GM18526 (cell line): Measurements from ENCODE around the gene SEL1L.

ENCODE experiments used
- POLR2A ChIP-seq: IDR thresholded peaks from 3 replicates; pipeline ENCODE4 v1.6.1; 2011; ENCODE audit not compliant: insufficient read length; ENCODE audit errors: extremely low read depth

Gene SEL1L

DNA sequence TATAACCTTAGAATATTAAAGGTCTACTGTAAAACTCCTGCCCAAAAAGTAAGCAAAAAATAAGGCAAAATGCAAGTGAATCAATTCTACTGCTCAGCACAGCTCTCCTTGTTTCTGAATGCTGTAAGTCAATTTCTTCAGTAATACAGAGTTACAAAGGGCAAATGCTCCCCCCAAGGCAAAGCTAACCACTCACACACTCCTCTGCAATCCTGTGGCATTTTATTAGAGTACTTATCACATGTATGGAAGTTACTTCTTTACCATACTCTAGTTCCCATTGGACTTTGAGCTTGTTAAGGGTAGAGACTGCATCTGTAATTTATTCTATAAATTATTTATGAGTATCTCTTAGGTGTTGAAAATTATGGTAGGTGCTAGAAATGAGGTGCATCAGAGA, 27.2 kb downstream of the SEL1L start:
- TF ChIP-seq POLR2A: no peak

DNA sequence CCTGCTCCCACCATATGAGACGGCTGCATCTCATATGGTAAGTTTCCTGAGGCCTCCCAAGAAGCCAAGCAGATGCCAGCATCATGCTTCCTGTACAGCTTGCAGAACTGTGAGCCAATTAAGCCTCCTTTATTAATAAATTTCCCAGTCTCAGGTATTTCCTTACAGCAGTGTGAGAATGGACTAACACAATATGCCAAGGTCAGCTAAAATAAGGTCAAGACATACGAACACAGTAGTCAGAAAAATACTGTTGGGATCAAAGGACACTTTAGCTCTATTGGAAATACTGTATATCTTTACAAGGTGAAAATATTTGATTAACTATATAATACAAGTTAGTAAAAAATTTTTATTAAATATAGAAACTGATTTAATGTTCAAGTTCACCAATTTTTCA, 28.8 kb downstream of the SEL1L start:
- TF ChIP-seq POLR2A: no peak

DNA sequence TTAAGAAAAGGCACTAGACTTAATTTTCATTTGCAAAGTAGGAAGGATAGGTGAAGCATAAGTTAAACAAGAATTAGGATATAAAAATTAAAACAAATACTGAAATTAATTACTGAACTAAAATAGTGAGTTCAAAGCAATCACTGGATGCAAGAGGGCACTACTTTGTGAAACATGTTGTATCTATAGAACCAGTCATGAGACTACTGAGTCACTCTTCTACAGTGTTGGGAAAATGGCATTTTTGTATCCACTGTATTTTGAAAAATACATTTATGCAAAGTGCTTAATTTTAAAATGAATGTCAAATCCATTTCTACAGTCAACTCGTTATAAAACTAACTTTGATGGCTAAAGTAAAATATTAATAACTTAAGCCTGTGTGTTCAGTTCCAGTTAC, 47.9 kb downstream of the SEL1L start:
- no peak for TF ChIP-seq POLR2A

DNA sequence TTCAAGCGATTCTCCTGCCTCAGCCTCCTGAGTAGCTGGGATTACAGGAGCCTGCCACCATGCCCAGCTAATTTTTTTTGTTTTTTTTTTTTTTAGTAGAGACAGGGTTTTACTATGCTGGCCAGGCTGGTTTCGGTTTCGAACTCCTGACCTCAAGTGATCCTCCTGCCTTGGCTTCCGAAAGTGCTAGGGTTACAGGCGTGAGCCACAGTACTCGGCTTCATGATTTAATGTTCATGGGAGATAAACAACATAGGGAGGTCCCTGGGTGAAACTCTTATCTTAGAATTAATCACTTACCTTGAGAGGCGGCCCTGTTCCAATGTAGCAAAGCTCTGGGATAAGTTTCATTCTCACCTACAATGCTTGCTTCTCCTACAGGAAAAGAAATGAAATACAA, 48.3 kb downstream of the SEL1L start:
- TF ChIP-seq POLR2A: no peak

DNA sequence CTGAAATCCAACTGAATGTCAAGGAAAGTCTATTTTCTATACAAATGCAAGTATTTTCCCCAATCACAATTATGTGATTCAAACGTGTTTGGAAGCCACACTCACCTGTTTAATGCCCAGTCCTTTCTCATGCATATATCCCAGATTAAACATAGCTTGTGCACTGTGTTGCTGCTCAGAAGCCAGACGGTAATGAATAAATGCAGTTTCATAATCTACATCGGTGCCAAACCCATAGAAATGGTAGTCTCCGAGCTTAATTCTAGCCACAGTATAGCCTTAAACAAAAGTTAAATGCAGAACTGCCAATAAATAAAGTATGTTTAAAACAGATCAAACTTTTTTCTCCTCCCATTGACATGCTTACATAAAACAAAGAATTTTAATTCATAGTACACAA, 49.5 kb downstream of the SEL1L start:
- no peak for TF ChIP-seq POLR2A

DNA sequence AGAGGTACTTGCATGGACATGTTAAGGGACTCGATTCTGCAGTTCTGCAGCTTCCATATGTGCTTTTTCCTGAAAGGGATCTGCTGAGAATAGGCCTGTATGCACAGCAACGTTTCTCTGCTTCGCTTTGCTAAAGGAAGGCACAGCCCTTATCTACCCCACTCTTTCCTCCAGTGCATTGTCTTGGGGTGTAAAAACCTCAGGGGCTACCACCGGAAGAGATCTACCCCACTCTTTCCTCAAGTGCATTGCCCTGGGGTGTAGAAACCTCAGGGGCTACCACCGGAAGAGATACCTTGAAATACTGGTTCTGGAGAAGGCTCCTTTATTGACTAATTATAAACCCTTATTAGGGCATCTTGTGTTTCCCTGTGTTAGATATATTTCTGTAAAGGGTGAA, 52.9 kb downstream of the SEL1L start:
- TF ChIP-seq POLR2A: no peak

DNA sequence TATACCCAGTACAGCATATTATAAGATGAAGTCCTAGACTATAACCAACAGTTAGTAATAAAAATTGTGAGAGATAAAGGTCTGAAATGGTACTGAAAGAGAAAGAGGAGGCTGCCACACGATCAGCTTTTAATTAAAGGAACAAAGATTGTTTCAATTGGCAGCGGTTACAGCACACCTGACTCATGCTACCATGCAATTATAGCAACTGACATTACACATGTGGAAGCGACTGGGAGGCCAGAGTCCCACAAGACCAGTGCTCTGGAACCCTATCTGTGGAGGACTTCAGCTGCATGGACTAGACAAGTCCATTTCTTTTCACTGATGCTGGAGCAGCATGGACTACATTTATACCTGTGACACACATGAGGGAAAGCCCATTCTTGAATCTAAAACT, 55.2 kb downstream of the SEL1L start:
- no peak for TF ChIP-seq POLR2A

DNA sequence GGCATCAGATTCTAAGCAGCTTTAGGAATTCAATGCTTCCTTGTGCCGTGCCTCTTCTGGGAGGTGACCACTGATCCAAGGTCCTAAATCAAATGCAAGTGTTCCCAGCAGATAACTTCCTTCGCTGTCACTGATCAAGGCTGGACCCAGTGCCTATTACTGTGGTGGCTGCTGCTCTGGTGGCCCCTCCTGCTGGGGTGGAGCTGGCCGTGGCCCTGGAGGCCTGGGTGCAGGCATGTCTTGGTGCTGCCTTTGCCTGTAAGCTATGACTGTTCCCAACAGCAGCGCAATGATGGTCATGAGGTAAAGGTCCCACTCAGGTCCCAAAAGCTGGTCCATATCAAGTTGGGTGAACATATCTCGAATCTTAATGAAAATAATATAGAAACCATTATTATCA, 56.8 kb downstream of the SEL1L start:
- TF ChIP-seq POLR2A: no peak

DNA sequence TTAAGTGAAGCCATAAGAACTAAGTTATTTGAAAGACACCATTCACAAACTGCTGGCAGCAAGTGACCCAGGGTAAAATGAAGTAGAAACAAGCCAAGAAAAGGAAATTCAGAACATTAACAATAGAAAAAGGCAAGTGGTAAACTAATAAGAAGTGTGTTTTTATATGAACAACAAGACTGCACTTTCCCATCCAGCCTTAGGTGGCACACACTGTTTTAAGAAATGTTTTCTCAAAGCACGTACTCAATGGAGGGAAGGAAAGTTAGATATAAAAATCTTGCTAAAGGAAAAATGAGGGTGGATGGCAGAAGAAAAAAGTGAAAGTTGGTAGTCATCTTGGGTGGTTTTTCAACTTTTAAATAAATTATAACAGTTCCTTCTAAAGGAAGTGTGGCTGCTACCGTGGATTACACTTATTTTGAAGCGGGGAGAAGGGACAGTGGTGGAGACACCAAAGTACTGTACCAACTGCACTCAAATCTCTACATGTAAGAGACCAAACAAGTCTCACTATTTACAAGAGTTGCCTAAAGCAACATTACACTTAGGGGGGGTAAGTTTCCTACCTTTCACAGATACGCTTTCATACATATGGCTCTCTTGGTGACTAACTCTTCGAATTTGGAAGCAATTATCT, 58.8 kb downstream of the SEL1L start:
- no peak for TF ChIP-seq POLR2A

DNA sequence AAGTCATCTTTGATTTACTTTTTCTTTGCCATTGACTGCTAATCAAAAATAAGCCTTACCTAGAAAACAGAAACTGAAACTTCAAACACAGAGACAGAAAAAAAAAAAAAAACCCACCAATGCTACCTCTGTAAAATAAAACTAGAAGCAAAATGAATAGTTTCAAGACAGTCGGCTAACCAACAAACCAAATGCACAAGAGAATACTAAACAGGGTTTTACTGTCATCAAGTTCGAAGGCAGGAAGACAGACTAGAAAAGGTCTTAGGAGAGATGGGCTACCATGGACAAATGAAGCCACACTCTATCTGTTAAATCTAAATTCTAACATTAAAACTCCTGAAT, 59.5 kb downstream of the SEL1L start:
- TF ChIP-seq POLR2A: no peak

DNA sequence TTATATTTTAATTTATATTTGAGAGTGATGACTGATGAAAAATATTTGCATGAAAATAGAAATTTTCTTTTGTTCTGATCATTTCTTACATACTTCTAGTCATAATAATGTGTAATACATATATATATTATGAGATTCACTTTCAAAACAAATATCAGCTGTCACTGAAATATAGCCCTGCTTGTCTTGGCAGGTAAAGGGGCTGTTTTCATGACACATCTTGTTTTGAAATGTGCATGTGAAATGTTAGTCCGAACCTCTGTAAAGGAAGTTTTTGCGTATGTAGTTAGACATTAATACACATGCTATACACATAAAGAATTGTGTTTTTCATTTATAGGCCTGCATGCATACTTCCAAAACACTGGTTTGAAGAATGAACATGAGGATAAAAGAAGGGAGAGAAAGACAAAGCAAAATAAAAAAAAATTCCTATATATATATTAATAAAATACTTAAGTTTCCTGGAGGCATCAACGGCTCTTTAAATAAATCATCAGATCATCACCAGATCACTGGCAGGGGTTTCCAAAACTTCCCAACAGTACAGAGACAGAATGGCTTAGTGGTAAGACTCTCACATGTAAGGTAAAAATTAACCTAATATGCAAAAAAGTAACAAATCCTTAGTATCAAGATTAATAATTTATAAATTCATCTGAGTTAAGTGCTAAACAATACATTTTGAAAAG, 60.1 kb downstream of the SEL1L start:
- TF ChIP-seq POLR2A: no peak

DNA sequence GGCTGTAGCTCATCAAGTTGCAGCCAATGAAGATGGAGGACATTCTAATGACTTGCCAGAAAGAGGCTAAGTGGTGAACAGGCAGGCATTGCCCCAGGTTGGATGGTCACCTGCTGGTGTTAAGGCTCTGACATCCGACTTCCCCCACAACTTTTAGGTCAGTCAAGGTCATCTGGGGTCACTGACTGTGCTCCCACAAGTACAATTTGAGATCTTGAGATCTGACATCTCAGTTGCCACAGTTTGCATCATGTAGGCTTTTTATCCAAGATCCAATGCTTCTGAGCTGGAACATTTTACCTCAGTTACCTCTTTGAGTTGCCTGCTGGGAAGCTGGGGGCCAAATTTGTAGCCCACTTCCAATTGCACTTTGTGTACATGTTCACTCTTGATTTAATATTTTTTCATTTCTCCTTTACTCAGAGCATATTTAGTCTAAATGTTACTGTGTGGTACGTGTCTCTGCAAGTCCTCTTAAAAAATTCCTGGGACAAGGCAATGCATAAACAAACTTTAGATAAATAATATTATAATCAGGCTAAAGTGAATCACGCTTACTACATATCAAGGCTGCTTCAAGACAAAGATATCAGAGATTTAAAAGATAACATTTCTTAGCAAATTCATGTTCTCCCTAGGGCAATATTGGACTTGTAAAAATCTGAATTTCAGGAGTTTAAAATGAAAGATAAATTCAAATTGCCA, 61.4 kb downstream of the SEL1L start:
- no peak for TF ChIP-seq POLR2A

DNA sequence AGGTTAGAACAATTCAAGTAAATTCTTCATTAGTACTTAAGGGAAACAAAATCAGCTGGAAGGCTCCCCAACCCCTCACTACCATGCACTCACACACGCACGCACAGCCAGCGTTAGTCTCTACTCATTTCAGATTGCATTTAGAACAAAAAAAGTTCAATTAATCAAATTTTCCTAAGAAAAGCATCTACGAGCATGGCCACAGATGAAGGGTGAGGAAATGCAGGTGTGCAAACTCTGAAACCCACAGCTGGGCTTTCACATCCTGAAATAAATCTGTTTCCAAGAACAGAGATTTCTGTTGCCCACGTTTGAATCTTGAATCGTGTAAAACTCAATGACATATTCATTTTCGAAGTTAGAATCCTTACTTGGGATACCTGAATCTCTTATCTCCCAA, 62.6 kb downstream of the SEL1L start:
- no peak for TF ChIP-seq POLR2A

DNA sequence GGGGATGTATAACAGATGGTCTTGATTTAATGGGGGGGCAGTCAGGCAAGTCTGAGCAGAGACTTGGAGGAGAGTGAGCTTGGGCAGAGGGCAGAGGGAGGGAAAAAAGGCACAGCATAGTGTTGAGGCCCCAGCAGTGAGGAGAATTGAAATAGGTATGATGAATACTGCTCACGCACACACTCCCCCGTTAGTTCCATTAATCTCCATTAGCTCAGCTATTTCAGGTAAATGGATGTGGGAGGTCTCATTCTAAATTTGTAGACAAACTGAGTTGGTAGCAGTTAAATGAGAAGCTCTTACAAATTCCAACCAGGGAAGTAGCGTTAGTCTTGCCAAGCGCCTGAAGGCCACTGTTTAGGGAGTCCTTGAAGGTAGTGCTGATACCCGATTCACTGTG, 66.8 kb downstream of the SEL1L start:
- no peak for TF ChIP-seq POLR2A

DNA sequence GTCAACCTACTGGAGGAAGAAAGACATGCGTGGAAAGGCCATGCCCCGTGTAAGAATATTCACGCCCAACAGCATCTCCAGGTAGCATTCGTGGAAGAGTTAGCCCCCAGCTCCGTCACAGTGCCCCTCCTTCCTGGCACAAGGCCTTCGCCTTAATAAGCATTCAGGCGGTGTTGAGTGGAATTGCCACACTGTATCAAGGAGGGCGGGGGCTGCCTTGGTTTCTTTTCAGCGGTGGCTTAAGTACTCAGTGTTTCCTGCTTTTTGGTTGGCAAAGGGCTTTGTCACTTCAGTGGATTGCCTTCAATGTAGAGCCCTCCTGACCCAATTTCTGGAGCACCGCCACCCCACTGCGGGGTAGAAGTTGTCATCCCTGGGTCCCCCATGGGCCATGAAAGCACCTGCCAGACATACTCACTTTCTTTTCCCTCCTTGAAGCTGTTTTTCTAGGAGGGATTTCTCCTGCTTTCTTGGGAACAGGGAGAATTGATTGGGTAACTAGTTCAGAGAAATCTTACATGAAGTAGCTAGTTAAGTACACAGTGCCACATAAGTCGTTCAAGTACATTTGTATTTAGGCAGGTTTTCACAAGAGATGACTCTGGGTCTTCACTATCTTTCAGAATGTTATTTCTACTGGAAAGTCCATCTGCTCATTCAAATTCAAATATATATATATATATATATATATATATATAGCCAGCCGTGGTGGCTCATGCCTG, 68.0 kb downstream of the SEL1L start:
- TF ChIP-seq POLR2A: no peak
